Colonic mucosa (tissue), 4 donors: Measurements from ENCODE around the gene MED29. TPM values are rescaled to one million over a fixed set of nuclear protein-coding genes. Genes with fewer than 3 reads are reported as not detected.

Experiments used
- DNase-seq: peaks from one replicate; pipeline ENCODE4 v3.0.0-alpha.2; 2020
- H3K27ac ChIP-seq: fragments of 200-600 bp; one replicate; pipeline ENCODE4 v1.8.0; 2021
- H3K27me3 ChIP-seq: fragments of 200-600 bp; one replicate; pipeline ENCODE4 v1.8.0; 2021
- H3K36me3 ChIP-seq: fragments of 200-600 bp; one replicate; pipeline ENCODE4 v1.8.0; 2021
- H3K4me1 ChIP-seq: fragments of 200-600 bp; one replicate; pipeline ENCODE4 v1.8.0; 2021; ENCODE audit warnings: mild to moderate bottlenecking
- H3K4me3 ChIP-seq: fragments of 200-600 bp; one replicate; pipeline ENCODE4 v1.8.0; 2021
- H3K9ac ChIP-seq, 2 donors: one replicate each; pipeline ENCODE4 v1.7.0; 2013; ENCODE audit warnings: control low read depth in 2 of 2, low read depth in 2 of 2, low read length in 2 of 2
- H3K9me3 ChIP-seq: fragments of 200-600 bp; one replicate; pipeline ENCODE4 v1.8.0; 2021
- intact Hi-C: fragments of 100-400 bp; cut with DNase I; formaldehyde crosslinking; loops from one replicate; pipeline ENCODE4 v1.14.1; 2022
- total RNA-seq, 2 donors: library from RNA; stranded (reverse); fragmentation: NEBNext Ultra II Directional in 1 of 2; extraction: Animal tissue kit (Norgen Biotek cat#: 25700) in 1 of 2; gene quantifications; one replicate each; pipeline ENCODE4 v1.2.1, GENCODE V29; 2021
- TF ChIP-seq, protein P1 (sequence below): fragments of 200-600 bp; IDR thresholded peaks from one replicate; pipeline ENCODE4 v1.8.0; 2022; ENCODE audit warnings: antibody characterized with exemption, mild to moderate bottlenecking
- donor health status: healthy.
- donor health status: DM: no; HTN: no; CAD: no.
- donor health status: DM: no; HTN: no; CAD: no.

The MED29 gene
- total RNA-seq, 2 donors from 2014 or later, result 22.8 to 37.5 TPM

DNA sequence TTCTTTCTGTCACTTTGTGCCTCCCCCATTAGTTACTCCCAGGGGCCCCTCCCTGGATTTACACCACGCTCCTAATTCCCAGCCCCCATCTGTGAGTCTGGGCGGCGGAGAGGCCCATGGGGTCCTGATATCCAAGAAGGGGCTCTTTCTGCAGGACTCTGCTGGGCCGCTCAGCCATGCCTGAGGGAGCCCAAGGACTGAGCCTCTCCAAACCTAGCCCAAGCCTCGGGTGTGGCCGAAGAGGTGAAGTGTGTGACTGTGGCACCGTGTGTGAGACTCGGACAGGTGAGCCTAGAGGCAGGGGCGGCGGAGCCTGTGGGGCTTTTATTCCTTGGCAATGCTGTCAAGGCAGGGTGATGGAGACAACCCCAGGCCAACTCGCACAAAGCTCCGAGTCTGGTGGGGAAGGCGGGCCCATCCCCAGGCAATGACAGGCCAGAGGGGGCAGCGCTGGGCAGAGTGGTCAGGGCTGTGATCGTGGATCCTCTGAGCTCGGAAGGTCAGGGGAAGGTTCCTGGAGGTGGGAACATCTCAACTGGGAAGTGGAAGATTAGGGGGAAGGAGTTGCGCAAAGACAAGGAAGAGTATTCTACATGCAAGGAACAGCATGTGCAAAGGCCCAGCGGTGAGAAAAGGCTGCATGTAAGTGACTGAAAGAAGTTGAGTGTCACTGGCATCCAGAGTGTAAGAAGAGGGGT lies 22.9 kb downstream of the MED29 start:
- Histone ChIP-seq H3K9me3 (no peaks in the 10 kb centered on the region), H3K27ac (peak overlapping the region; percentile 89), H3K36me3 (no peaks in the 10 kb centered on the region), H3K4me1 (peaks cover 13% of the 10 kb centered on the region), H3K27me3 (peaks cover 15% of the 10 kb centered on the region), H3K9ac (peak overlapping the region; percentile 58 to 67), H3K4me3 (peak overlapping the region; percentile 59)
- TF ChIP-seq, protein P1, sequence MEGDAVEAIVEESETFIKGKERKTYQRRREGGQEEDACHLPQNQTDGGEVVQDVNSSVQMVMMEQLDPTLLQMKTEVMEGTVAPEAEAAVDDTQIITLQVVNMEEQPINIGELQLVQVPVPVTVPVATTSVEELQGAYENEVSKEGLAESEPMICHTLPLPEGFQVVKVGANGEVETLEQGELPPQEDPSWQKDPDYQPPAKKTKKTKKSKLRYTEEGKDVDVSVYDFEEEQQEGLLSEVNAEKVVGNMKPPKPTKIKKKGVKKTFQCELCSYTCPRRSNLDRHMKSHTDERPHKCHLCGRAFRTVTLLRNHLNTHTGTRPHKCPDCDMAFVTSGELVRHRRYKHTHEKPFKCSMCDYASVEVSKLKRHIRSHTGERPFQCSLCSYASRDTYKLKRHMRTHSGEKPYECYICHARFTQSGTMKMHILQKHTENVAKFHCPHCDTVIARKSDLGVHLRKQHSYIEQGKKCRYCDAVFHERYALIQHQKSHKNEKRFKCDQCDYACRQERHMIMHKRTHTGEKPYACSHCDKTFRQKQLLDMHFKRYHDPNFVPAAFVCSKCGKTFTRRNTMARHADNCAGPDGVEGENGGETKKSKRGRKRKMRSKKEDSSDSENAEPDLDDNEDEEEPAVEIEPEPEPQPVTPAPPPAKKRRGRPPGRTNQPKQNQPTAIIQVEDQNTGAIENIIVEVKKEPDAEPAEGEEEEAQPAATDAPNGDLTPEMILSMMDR, result no peak
- peak; percentile 43 for DNase-seq
- intact Hi-C loops, result no loop called here

DNA sequence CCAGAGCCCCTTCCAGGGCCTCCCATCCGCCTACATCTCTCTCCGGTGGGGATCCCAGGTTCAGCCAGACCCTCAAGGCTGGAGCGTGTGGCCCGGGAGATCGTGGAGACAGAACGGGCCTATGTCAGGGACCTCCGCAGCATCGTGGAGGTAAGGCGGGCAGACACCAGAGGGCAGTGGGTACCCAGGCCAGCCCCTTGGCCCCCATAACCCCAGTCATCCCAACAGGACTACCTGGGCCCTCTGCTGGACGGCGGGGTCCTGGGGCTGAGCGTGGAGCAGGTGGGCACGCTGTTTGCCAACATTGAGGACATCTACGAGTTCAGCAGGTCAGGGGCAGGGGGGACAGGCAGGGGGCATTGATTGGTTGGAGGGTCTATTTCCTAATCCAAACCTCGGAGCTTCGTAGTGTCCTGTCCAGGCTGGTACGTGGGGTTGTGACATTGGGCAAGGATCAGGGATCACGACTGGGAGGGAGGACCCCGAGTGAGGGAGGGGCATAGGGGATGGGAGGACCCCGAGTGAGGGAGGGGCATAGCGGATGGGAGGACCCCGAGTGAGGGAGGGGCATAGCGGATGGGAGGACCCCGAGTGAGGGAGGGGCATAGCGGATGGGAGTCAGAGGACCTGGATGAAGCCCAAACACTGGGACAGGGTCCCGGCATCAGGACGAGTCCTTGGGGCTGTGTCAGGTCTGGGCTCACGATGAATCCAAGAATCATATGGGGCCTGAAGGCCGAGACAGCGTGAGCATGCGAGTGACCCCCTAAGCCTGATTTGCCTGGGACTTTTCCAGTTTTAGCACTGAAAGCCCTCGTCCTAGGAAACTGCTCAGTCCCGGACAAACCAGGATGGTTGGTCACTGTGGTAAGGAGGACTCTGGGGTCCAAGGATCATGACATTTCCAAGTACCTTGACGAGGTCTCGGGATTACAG lies 24.2 kb downstream of the MED29 start:
- Histone ChIP-seq H3K27me3 (peaks cover 15% of the 10 kb centered on the region), H3K4me1 (peaks cover 13% of the 10 kb centered on the region), H3K9ac (peak overlapping the region; percentile 31 to 38), H3K27ac (no peak overlapping the region), H3K4me3 (no peak overlapping the region), H3K9me3 (no peaks in the 10 kb centered on the region), H3K36me3 (no peaks in the 10 kb centered on the region)
- peak; percentile 20 for DNase-seq
- TF ChIP-seq, protein P1, result no peak
- intact Hi-C loops, result no loop called here

DNA sequence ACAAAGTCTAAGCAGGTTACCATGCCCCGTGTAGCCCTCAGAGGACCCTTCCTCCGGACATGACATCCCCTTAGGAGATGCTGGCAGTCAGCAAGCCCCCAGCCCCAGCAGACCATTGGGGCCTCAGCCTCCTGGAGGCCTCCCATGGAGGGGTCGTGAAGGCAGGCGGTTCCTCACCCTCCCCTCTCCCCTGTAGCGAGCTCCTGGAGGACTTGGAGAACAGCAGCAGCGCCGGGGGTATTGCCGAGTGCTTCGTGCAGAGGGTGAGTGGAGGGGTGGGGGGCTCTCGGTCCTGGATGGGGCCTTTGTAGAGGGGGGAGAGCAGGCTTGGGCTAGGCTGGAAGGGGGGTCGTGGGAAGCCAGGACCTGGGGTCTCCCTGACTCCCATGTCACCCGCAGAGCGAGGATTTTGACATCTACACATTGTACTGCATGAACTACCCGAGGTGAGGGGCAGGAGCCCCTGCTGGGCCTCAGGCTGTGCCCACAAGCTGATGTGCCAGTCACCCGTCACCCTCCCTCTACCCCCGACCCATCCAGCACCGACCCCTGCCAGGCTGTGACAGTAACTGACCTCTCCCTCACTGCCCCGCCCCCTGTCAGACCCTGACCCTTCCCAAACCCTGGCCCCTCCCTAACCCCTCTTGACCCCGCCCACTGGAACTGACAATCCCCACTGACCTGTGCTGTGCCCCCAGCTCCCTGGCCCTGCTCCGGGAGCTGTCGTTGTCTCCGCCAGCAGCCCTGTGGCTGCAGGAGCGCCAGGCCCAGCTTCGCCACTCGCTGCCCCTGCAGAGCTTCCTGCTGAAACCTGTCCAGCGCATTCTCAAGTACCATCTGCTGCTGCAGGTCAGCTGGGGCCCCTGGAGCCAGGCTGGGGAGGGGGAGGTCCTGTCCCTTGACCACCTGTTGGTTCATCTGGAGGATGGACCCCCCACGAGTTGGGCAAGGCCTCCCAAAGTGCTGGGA lies 25.3 kb downstream of the MED29 start:
- H3K9ac ChIP-seq, result no peak overlapping the region

DNA sequence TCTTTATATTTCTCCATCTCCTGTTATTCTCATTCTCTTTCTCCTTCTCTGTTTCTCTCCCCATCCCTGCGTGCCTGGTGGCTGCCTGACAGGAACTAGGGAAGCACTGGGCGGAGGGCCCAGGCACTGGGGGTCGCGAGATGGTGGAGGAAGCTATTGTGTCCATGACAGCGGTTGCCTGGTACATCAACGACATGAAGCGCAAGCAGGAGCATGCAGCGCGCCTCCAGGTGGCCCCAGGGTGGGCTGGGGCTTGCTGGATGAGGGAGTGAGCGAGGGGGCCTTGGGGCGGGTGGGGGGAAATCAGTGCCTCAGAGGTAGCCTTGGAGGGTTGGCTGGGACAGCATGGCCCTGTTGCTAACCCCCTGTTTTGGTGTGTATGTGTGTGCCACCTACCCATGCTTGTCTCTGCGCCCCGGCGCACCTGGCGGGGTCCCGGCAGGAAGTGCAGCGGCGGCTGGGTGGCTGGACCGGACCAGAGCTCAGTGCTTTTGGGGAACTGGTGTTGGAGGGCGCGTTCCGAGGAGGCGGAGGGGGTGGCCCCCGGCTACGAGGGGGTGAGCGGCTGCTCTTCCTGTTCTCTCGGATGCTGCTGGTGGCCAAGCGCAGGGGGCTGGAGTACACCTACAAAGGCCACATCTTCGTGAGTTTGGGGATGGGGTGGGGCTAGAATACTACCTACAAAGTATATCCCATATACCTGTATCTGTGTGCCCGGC lies 26.4 kb downstream of the MED29 start:
- TF ChIP-seq, protein P1, result no peak
- Histone ChIP-seq H3K9me3 (no peaks in the 10 kb centered on the region), H3K4me1 (no peaks in the 10 kb centered on the region), H3K36me3 (no peaks in the 10 kb centered on the region), H3K27ac (no peak overlapping the region), H3K27me3 (peaks cover 15% of the 10 kb centered on the region), H3K9ac (no peak overlapping the region), H3K4me3 (no peak overlapping the region)
- intact Hi-C loops, result no loop called here
- DNase-seq, result no peak

More for the DNA sequence above, 25.3 kb downstream of the MED29 start:
- Histone ChIP-seq H3K4me3 (no peak overlapping the region), H3K4me1 (peaks cover 2% of the 10 kb centered on the region), H3K36me3 (no peaks in the 10 kb centered on the region), H3K27me3 (peaks cover 15% of the 10 kb centered on the region), H3K27ac (no peak overlapping the region), H3K9me3 (no peaks in the 10 kb centered on the region)
- TF ChIP-seq, protein P1, result no peak
- intact Hi-C loops, result no loop called here
- no peak for DNase-seq
